H1 (cell line): Measurements from ENCODE around the gene ARHGEF28. TPM values are rescaled to one million over a fixed set of nuclear protein-coding genes. Genes with fewer than 3 reads are reported as not detected.

Source experiments
- CTCF ChIA-PET: fragments of 300-600 bp; sonication (Branson Sonifier 250); formaldehyde crosslinking; loops from one replicate; lab custom pipeline; 2021; ENCODE audit not compliant: partially characterized antibody; lab: Charles Lee
- POLR2A ChIA-PET: fragments of 300-600 bp; sonication (Branson Sonifier 250); formaldehyde crosslinking; loops from one replicate; lab custom pipeline; 2021; ENCODE audit warnings: inconsistent platforms; ENCODE audit not compliant: partially characterized antibody; lab: Charles Lee
- DNase-seq, 2 experiments: peaks; one replicate each; pipeline versions ENCODE4 v3.0.0 to v3.0.0-alpha.2; 2010 to 2022; ENCODE audit warnings: low spot score in 2 of 2, low read depth in 1 of 2, mixed read lengths in 1 of 2
- FAIRE-seq: peaks from 2 replicates; lab custom pipeline; 2011; peaks lifted over from hg19 to GRCh38; lab: Jason Lieb, UNC
- H2AFZ ChIP-seq: 2 replicates; pipeline ENCODE4 v1.8.1; 2012; ENCODE audit warnings: low read length, inconsistent platforms
- H2AK5ac ChIP-seq: 2 replicates; pipeline ENCODE4 v1.6.1; 2013; ENCODE audit warnings: low read depth, low read length
- H2BK120ac ChIP-seq: replicated peaks from 2 replicates; pipeline ENCODE3; 2013; ENCODE audit warnings: low read depth, low read length, inconsistent platforms
- H2BK12ac ChIP-seq: 2 replicates; pipeline ENCODE4 v1.6.1; 2013; ENCODE audit warnings: low read depth, low read length
- H2BK15ac ChIP-seq: 2 replicates; pipeline ENCODE4 v1.6.1; 2013; ENCODE audit warnings: low read length
- H2BK20ac ChIP-seq: 2 replicates; pipeline ENCODE4 v1.6.1; 2013; ENCODE audit warnings: low read length
- H2BK5ac ChIP-seq: 2 replicates; pipeline ENCODE4 v1.6.1; 2013; ENCODE audit warnings: low read depth, low read length
- H3K14ac ChIP-seq: 2 replicates; pipeline ENCODE4 v1.6.1; 2013; ENCODE audit warnings: inconsistent platforms; ENCODE audit not compliant: insufficient read length
- H3K18ac ChIP-seq: 2 replicates; pipeline ENCODE4 v1.6.1; 2013; ENCODE audit warnings: low read length; ENCODE audit errors: extremely low read depth
- H3K23ac ChIP-seq: 2 replicates; pipeline ENCODE4 v1.6.1; 2013; ENCODE audit warnings: inconsistent platforms; ENCODE audit not compliant: insufficient read length
- H3K23me2 ChIP-seq: 2 replicates; pipeline ENCODE4 v1.6.1; 2013; ENCODE audit warnings: low read depth, low read length
- H3K27ac ChIP-seq: 2 replicates; pipeline ENCODE4 v1.6.1; 2011; ENCODE audit warnings: low read depth, low read length, inconsistent platforms
- H3K27me3 ChIP-seq, 4 experiments: replicated peaks in 1 of 4; 1 replicate in 1 of 4; 2 replicates in 3 of 4; pipeline versions ENCODE4 v1.6.1 to v1.8.1; 2011 to 2013; ENCODE audit warnings: low read length in 3 of 4, mild to moderate bottlenecking in 3 of 4, inconsistent platforms in 2 of 4, mixed read lengths in 2 of 4, moderate library complexity in 1 of 4; ENCODE audit not compliant: control insufficient read depth in 3 of 4, insufficient read depth in 3 of 4; ENCODE audit errors: extremely low read depth in 1 of 4
- H3K36me3 ChIP-seq, 4 experiments: 2 replicates each; pipeline versions ENCODE4 v1.6.1 to v1.8.1; 2011 to 2013; ENCODE audit warnings: mild to moderate bottlenecking in 4 of 4, low read length in 3 of 4, moderate library complexity in 2 of 4, control low read depth in 1 of 4, inconsistent platforms in 1 of 4; ENCODE audit not compliant: insufficient read depth in 4 of 4, control insufficient read depth in 2 of 4
- H3K4ac ChIP-seq: replicated peaks from 2 replicates; pipeline ENCODE3; 2013; ENCODE audit warnings: low read length, low read depth, mixed read lengths, inconsistent platforms; ENCODE audit not compliant: insufficient read length
- H3K4me1 ChIP-seq, 4 experiments: replicated peaks in 1 of 4; 1 replicate in 1 of 4; 2 replicates in 3 of 4; pipeline versions ENCODE4 v1.6.1 to v1.8.1; 2011 to 2013; ENCODE audit warnings: low read length in 3 of 4, inconsistent platforms in 2 of 4, mixed read lengths in 1 of 4; ENCODE audit not compliant: insufficient read depth in 4 of 4, control insufficient read depth in 3 of 4
- H3K4me2 ChIP-seq, 2 experiments: 2 replicates each; pipeline versions ENCODE4 v1.6.1 to v1.8.1; 2011 to 2013; ENCODE audit warnings: low read depth in 2 of 2, low read length in 2 of 2, control low read depth in 1 of 2, inconsistent platforms in 1 of 2, mild to moderate bottlenecking in 1 of 2; ENCODE audit not compliant: insufficient read depth in 1 of 2
- H3K4me3 ChIP-seq, 4 experiments: fragments of 200-600, 300-600 bp in 1 of 4; sonication (generic), shearing (Covaris generic), sonication (Bioruptor Twin) in 1 of 4; 2 replicates each; pipeline versions ENCODE4 v1.5.1 to v1.8.1; 2011 to 2016; ENCODE audit warnings: low read length in 4 of 4, low read depth in 3 of 4, control low read depth in 2 of 4, inconsistent platforms in 2 of 4, mild to moderate bottlenecking in 2 of 4, mixed read lengths in 1 of 4, moderate library complexity in 1 of 4; ENCODE audit not compliant: insufficient read depth in 2 of 4; ENCODE audit errors: extremely low read depth in 1 of 4
- H3K56ac ChIP-seq: replicated peaks from 2 replicates; pipeline ENCODE3; 2013; ENCODE audit warnings: low read depth, mild to moderate bottlenecking, mixed read lengths, low read length, inconsistent platforms; ENCODE audit not compliant: insufficient read length
- H3K79me1 ChIP-seq: 2 replicates; pipeline ENCODE4 v1.6.1; 2013; ENCODE audit warnings: low read depth, low read length, control low read depth
- H3K79me2 ChIP-seq, 2 experiments: 2 replicates each; pipeline versions ENCODE4 v1.6.1 to v1.8.1; 2012 to 2013; ENCODE audit warnings: low read length in 2 of 2, mild to moderate bottlenecking in 2 of 2, inconsistent platforms in 1 of 2; ENCODE audit not compliant: insufficient read depth in 2 of 2, control insufficient read depth in 1 of 2
- H3K9ac ChIP-seq, 4 experiments: replicated peaks in 1 of 4; 1 replicate in 1 of 4; 2 replicates in 3 of 4; pipeline versions ENCODE4 v1.6.1 to v1.8.1; 2011 to 2013; ENCODE audit warnings: low read depth in 3 of 4, low read length in 3 of 4, control low read depth in 2 of 4, mild to moderate bottlenecking in 2 of 4, moderate library complexity in 2 of 4, inconsistent platforms in 1 of 4; ENCODE audit errors: extremely low read depth in 1 of 4
- H3K9me3 ChIP-seq, 2 experiments: 2 replicates each; pipeline versions ENCODE4 v1.6.1 to v1.8.1; 2012 to 2013; ENCODE audit warnings: mild to moderate bottlenecking in 2 of 2, moderate library complexity in 2 of 2, control low read depth in 1 of 2, inconsistent platforms in 1 of 2, low read depth in 1 of 2, low read length in 1 of 2, mixed read lengths in 1 of 2; ENCODE audit not compliant: insufficient read depth in 2 of 2
- H4K20me1 ChIP-seq, 2 experiments: replicated peaks in 1 of 2; 2 replicates each; pipeline versions ENCODE3 to v1.8.1; 2011 to 2013; ENCODE audit warnings: inconsistent platforms in 2 of 2, low read length in 2 of 2, mild to moderate bottlenecking in 1 of 2; ENCODE audit not compliant: insufficient read depth in 2 of 2, control insufficient read depth in 1 of 2
- H4K5ac ChIP-seq: 2 replicates; pipeline ENCODE4 v1.6.1; 2013; ENCODE audit warnings: low read length, low read depth, mixed read lengths, inconsistent platforms; ENCODE audit not compliant: insufficient read length
- H4K8ac ChIP-seq: 2 replicates; pipeline ENCODE4 v1.8.0; 2013; ENCODE audit warnings: mild to moderate bottlenecking, moderate library complexity, low read length, inconsistent platforms; ENCODE audit not compliant: insufficient read depth; ENCODE audit errors: extremely low read depth
- H4K91ac ChIP-seq: replicated peaks from 2 replicates; pipeline ENCODE3; 2013; ENCODE audit warnings: low read length, mixed read lengths, inconsistent platforms; ENCODE audit not compliant: insufficient read length
- ATF2 ChIP-seq: IDR thresholded peaks from 2 replicates; pipeline ENCODE4 v1.6.1; 2012; ENCODE audit warnings: low read length, inconsistent platforms
- CEBPB ChIP-seq: IDR thresholded peaks from 2 replicates; pipeline ENCODE4 v1.6.1; 2012; ENCODE audit warnings: low read depth, low read length
- CHD2 ChIP-seq: IDR thresholded peaks from 2 replicates; pipeline ENCODE4 v1.6.1; 2012; ENCODE audit warnings: low read length, improper control_type of control experiment
- KDM4A ChIP-seq: IDR thresholded peaks from one replicate; pipeline ENCODE4 v1.7.1; 2012; ENCODE audit warnings: low read depth, mild to moderate bottlenecking, moderate library complexity, low read length, inconsistent platforms; ENCODE audit not compliant: severe bottlenecking
- PHF8 ChIP-seq: fragments of 200-600 bp; sonication (generic); conservative IDR thresholded peaks from 2 replicates; pipeline ENCODE4 v1.7.1; 2012; ENCODE audit warnings: low read depth, mild to moderate bottlenecking, inconsistent platforms, low read length, moderate library complexity
- POLR2AphosphoS5 ChIP-seq: IDR thresholded peaks from 2 replicates; pipeline ENCODE4 v1.6.1; 2011; ENCODE audit warnings: low read depth, low read length
- RFX5 ChIP-seq: IDR thresholded peaks from 2 replicates; pipeline ENCODE4 v1.6.1; 2011; ENCODE audit warnings: low read depth, low read length, improper control_type of control experiment, borderline replicate concordance
- RNF2 ChIP-seq: fragments of 200-900, 300-1000 bp; sonication (generic); IDR thresholded peaks from 2 replicates; pipeline ENCODE4 v1.7.1; 2016; ENCODE audit warnings: borderline replicate concordance, low read depth, mild to moderate bottlenecking, antibody characterized with exemption, low read length; ENCODE audit not compliant: poor library complexity, severe bottlenecking; ENCODE audit errors: missing control alignments
- SP4 ChIP-seq: IDR thresholded peaks from 2 replicates; pipeline ENCODE4 v1.6.1; 2012; ENCODE audit warnings: low read length, inconsistent platforms
- WGBS, 2 experiments: shearing (Covaris generic) in 1 of 2; methylation state at CpG; one replicate each; pipeline versions ENCODE4 v1.1.6 to v1.1.7; 2013 to 2015; ENCODE audit warnings: low lambda C conversion rate in 2 of 2, mixed read lengths in 2 of 2, inconsistent platforms in 1 of 2, low coverage in 1 of 2, missing lambda C conversion rate in 1 of 2; ENCODE audit not compliant: insufficient replicate concordance in 2 of 2, insufficient coverage in 1 of 2, insufficient read length in 1 of 2; ENCODE audit errors: extremely low coverage in 1 of 2, missing lambda C conversion rate in 1 of 2; 5-methylcytosine and 5-hydroxymethylcytosine counted together
- polyA plus RNA-seq, 7 experiments: library from polyadenylated mRNA; depleted of rRNA in 3 of 7; stranded (reverse) in 5 of 7; unstranded in 2 of 7; fragments of >200 nt in 5 of 7; fragments of 200-250 nt in 2 of 7; gene quantifications; 1 replicate in 5 of 7; 2 replicates in 1 of 7; 4 replicates in 1 of 7; pipeline versions ENCODE4 v1.2.1 to v1.2.3, GENCODE V29; 2011 to 2013; ENCODE audit warnings: missing spikeins in 2 of 7, mixed read lengths in 2 of 7
- total RNA-seq: library from RNA; stranded (reverse); fragmentation: NEBNext Ultra II Directional; extraction: Animal tissue kit (Norgen Biotek cat#: 25700); gene quantifications from 2 replicates; pipeline ENCODE4 v1.2.1, GENCODE V29; 2021

ARHGEF28 gene
- total and polyA plus RNA-seq, 2 of the 8 experiments (the other 6 are each of a cell fraction or from before 2014, with no cell fraction given): 0.33 to 1.0 TPM

- 78% methylated on average over 2 of the region's 2 CpGs; no CpG with 5 or more reads in 1 of the 2 experiments for WGBS, 2 experiments
- no peak overlapping the region for H4K91ac ChIP-seq
- H2BK12ac ChIP-seq: no peak overlapping the region
- H3K56ac ChIP-seq: no peak overlapping the region
- H2BK5ac ChIP-seq: no peak overlapping the region
- no peak overlapping the region for H3K14ac ChIP-seq
- no peak overlapping the region for H2BK15ac ChIP-seq
- no peak overlapping the region for H2BK120ac ChIP-seq
- H3K27me3 ChIP-seq: no peaks in the 10 kb centered on the region
- no peak overlapping the region for H3K18ac ChIP-seq
- H3K23me2 ChIP-seq: no peaks in the 10 kb centered on the region; the same call in 1 of the 2 replicates
- no peaks in the 10 kb centered on the region for H3K9me3 ChIP-seq
- no peaks in the 10 kb centered on the region for H3K36me3 ChIP-seq
- no peaks in the 10 kb centered on the region; the same call in 1 of the 2 replicates for H3K79me1 ChIP-seq
- no peak overlapping the region for H4K5ac ChIP-seq
- no peak overlapping the region for H3K4ac ChIP-seq
- FAIRE-seq (no peak), DNase-seq (no peak)
- no peak overlapping the region for H2AFZ ChIP-seq
- no peak overlapping the region for H3K9ac ChIP-seq
- H2BK20ac ChIP-seq: no peak overlapping the region
- H3K23ac ChIP-seq: no peak overlapping the region
- no peak overlapping the region for H3K4me2 ChIP-seq
- POLR2A ChIA-PET: no interaction called here
- no peak overlapping the region for H3K4me3 ChIP-seq
- CTCF ChIA-PET: no interaction called here
- no peaks in the 10 kb centered on the region for H4K20me1 ChIP-seq
- H3K4me1 ChIP-seq: no peaks in the 10 kb centered on the region
- no peak overlapping the region for H2AK5ac ChIP-seq
- H3K27ac ChIP-seq: no peak overlapping the region
- no peak overlapping the region for H4K8ac ChIP-seq
- H3K79me2 ChIP-seq: no peaks in the 10 kb centered on the region
- TF ChIP-seq POLR2AphosphoS5: no peak
- no peak for TF ChIP-seq RNF2
- TF ChIP-seq KDM4A: no peak
- TF ChIP-seq RFX5: no peak
- TF ChIP-seq CHD2: no peak
- no peak for TF ChIP-seq PHF8
- no peak for TF ChIP-seq CEBPB
- no peak for TF ChIP-seq ATF2
- TF ChIP-seq SP4: no peak
Measured at GRCh38 chr5:73822278-73822988, 196.4 kb downstream of the ARHGEF28 start.
